AML-193 (cell line): ENCODE results near the gene STUB1.

Experiments
- DNase-seq, 2 experiments: peaks; one replicate each; lab custom pipeline; 2025; lab: John Stamatoyannopoulos, UW

Gene STUB1

GRCh38 chr16:667113-667779 is 13.0 kb upstream of the STUB1 start:
- DNase-seq: no peak

GRCh38 chr16:667780-668518 is 12.3 kb upstream of the STUB1 start, which contains the start of gene RHOT2:
Gene RHOT2, plus strand, starts transcription at chr16:668132. Its CDS starts 68 bp downstream, at chr16:668200.
- peak; percentile 82 to 83 for DNase-seq

- DNase-seq: no peak
These were observed 11.6 kb upstream of the STUB1 start for GRCh38 chr16:668519-669171.

GRCh38 chr16:669666-670065 is 10.5 kb upstream of the STUB1 start:
- no peak for DNase-seq

- DNase-seq: no peak
These were observed 9.5 kb upstream of the STUB1 start for GRCh38 chr16:670485-671352.

- no peak for DNase-seq
These were observed 8.7 kb upstream of the STUB1 start for GRCh38 chr16:671353-672131.

- DNase-seq: no peak
These were observed 7.8 kb upstream of the STUB1 start for GRCh38 chr16:672371-672770.

- no peak for DNase-seq
These were observed 7.4 kb upstream of the STUB1 start for GRCh38 chr16:672851-673250.

GRCh38 chr16:673399-673991 is 6.7 kb upstream of the STUB1 start:
- DNase-seq: no peak

GRCh38 chr16:674214-674881 is 5.9 kb upstream of the STUB1 start:
- DNase-seq: no peak

GRCh38 chr16:674968-675883 is 5.0 kb upstream of the STUB1 start, which contains the start of gene RHBDL1:
Gene RHBDL1, plus strand, starts transcription at chr16:675671. Its CDS starts 120 bp downstream, at chr16:675791.
- DNase-seq: no peak

- no peak for DNase-seq
These were observed 4.2 kb upstream of the STUB1 start for GRCh38 chr16:675884-676564.

GRCh38 chr16:676565-676902 is 3.7 kb upstream of the STUB1 start:
- DNase-seq: no peak

GRCh38 chr16:676913-677312 is 3.3 kb upstream of the STUB1 start:
- DNase-seq: no peak

GRCh38 chr16:677316-678190 is 2.7 kb upstream of the STUB1 start:
- no peak for DNase-seq

- DNase-seq: no peak
These were observed 1.9 kb upstream of the STUB1 start for GRCh38 chr16:678209-678857.
